NCI-H1417 (cell line): ENCODE results near the gene MDGA2.

ENCODE experiments used
- DNase-seq, 3 experiments: peaks; one replicate each; lab custom pipeline; 2025; lab: John Stamatoyannopoulos, UW

MDGA2 gene

GRCh38 chr14:47103771-47104170 is 571.6 kb downstream of the MDGA2 start:
- DNase-seq, result no peak

- DNase-seq, result no peak
Observed at GRCh38 chr14:47102472-47102871, 572.9 kb downstream of the MDGA2 start.

- no peak for DNase-seq
Observed at GRCh38 chr14:47085678-47086077, 589.7 kb downstream of the MDGA2 start.

GRCh38 chr14:47065326-47065725 is 610.1 kb downstream of the MDGA2 start:
- DNase-seq, result no peak

GRCh38 chr14:47060050-47060449 is 615.4 kb downstream of the MDGA2 start:
- no peak for DNase-seq

GRCh38 chr14:47057364-47057763 is 618.0 kb downstream of the MDGA2 start:
- no peak for DNase-seq

- DNase-seq, result peak in 2 of 3 experiments; percentile 29 to 65
Observed at GRCh38 chr14:47044841-47045240, 630.6 kb downstream of the MDGA2 start.

GRCh38 chr14:47040550-47040949 is 634.9 kb downstream of the MDGA2 start:
- DNase-seq, result peak in 2 of 3 experiments; percentile 6 to 62

GRCh38 chr14:47039336-47039735 is 636.1 kb downstream of the MDGA2 start:
- DNase-seq, result no peak

- DNase-seq, result no peak
Observed at GRCh38 chr14:47022721-47023120, 652.7 kb downstream of the MDGA2 start.

- DNase-seq, result no peak
Observed at GRCh38 chr14:47020500-47020899, 654.9 kb downstream of the MDGA2 start.

- DNase-seq, result no peak
Observed at GRCh38 chr14:47012533-47013280, 662.7 kb downstream of the MDGA2 start.

GRCh38 chr14:47009615-47010014 is 665.8 kb downstream of the MDGA2 start:
- no peak for DNase-seq

- no peak for DNase-seq
Observed at GRCh38 chr14:47008732-47009131, 666.7 kb downstream of the MDGA2 start.

- no peak for DNase-seq
Observed at GRCh38 chr14:46999661-47000060, 675.7 kb downstream of the MDGA2 start.

- DNase-seq, result no peak
Observed at GRCh38 chr14:46989566-46989965, 685.8 kb downstream of the MDGA2 start.

GRCh38 chr14:46988312-46988711 is 687.1 kb downstream of the MDGA2 start:
- DNase-seq, result no peak

GRCh38 chr14:46985529-46986380 is 689.6 kb downstream of the MDGA2 start:
- DNase-seq, result no peak

- DNase-seq, result no peak
Observed at GRCh38 chr14:46973295-46973694, 702.1 kb downstream of the MDGA2 start.

- no peak for DNase-seq
Observed at GRCh38 chr14:46964378-46964777, 711.0 kb downstream of the MDGA2 start.

GRCh38 chr14:46951103-46951502 is 724.3 kb downstream of the MDGA2 start:
- no peak for DNase-seq

GRCh38 chr14:46940611-46941010 is 734.8 kb downstream of the MDGA2 start:
- DNase-seq, result no peak

GRCh38 chr14:46920542-46920941 is 754.9 kb downstream of the MDGA2 start:
- DNase-seq, result no peak
